Heart left ventricle (tissue), 16 donors: ENCODE results near the gene ATL2. TPM values are rescaled to one million over a fixed set of nuclear protein-coding genes. Genes with fewer than 3 reads are reported as not detected.

ENCODE experiments used
- ATAC-seq, 4 donors: fragments of 200-7000 bp; cut with Tn5 transposase; one replicate each; pipeline ENCODE4 v1.9.1; 2020 to 2022; ENCODE audit warnings: moderate library complexity in 4 of 4, mild to moderate bottlenecking in 3 of 4, moderate number of reproducible peaks in 1 of 4
- DNase-seq, 5 donors: peaks; one replicate each; pipeline ENCODE4 v3.0.0-alpha.2; 2020
- H3K27ac ChIP-seq, 12 donors: fragments of 200-600 bp; sonication (generic) in 4 of 12; one replicate each; pipeline versions ENCODE4 v1.5.0 to v1.8.0; 2016 to 2022; ENCODE audit warnings: mild to moderate bottlenecking in 2 of 12
- H3K27me3 ChIP-seq, 9 donors: fragments of 200-600 bp; sonication (generic) in 2 of 9; one replicate each; pipeline versions ENCODE4 v1.5.1 to v1.8.0; 2016 to 2022; ENCODE audit warnings: mild to moderate bottlenecking in 3 of 9
- H3K36me3 ChIP-seq, 9 donors: fragments of 200-600 bp; sonication (generic) in 2 of 9; one replicate each; pipeline versions ENCODE4 v1.5.0 to v1.8.0; 2018 to 2022; ENCODE audit warnings: mild to moderate bottlenecking in 2 of 9
- H3K4me1 ChIP-seq, 12 donors: fragments of 200-600 bp; sonication (generic) in 4 of 12; one replicate each; pipeline versions ENCODE4 v1.5.0 to v1.8.0; 2016 to 2022; ENCODE audit warnings: mild to moderate bottlenecking in 3 of 12
- H3K4me3 ChIP-seq, 12 donors: fragments of 200-600 bp; sonication (generic) in 4 of 12; one replicate each; pipeline versions ENCODE4 v1.5.0 to v1.8.0; 2017 to 2022; ENCODE audit warnings: mild to moderate bottlenecking in 9 of 12, moderate library complexity in 4 of 12
- H3K9me3 ChIP-seq, 12 donors: fragments of 200-600 bp; sonication (generic) in 4 of 12; one replicate each; pipeline versions ENCODE4 v1.5.0 to v1.8.0; 2016 to 2022; ENCODE audit warnings: mild to moderate bottlenecking in 1 of 12
- POLR2A ChIP-seq, 2 donors: fragments of 450-650 bp; IDR thresholded peaks; one replicate each; pipeline ENCODE4 v1.6.1; 2017; ENCODE audit warnings: antibody characterized with exemption in 2 of 2, mild to moderate bottlenecking in 2 of 2, moderate library complexity in 2 of 2
- WGBS, 4 donors: extraction: QIAGEN DNeasy Blood & Tissue Kit in 2 of 4; methylation state at CpG; one replicate each; pipeline versions ENCODE4 v1.1.5 to v1.1.7; 2013 to 2018; 5-methylcytosine and 5-hydroxymethylcytosine counted together
- intact Hi-C, 10 donors: fragments of 100-400 bp; cut with DNase I; formaldehyde crosslinking; loops; one replicate each; pipeline versions ENCODE4 v1.11.1 to v1.14.2; 2022
- polyA plus RNA-seq, 2 donors: library from polyadenylated mRNA; stranded (reverse); fragments of 200-250 nt; gene quantifications; one replicate each; pipeline ENCODE4 v1.2.3, GENCODE V29; 2013
- total RNA-seq, 9 donors: library from RNA; depleted of rRNA in 2 of 9; stranded (reverse); fragments of >200 nt in 2 of 9; fragmentation: NEBNext Ultra II Directional in 3 of 9; extraction: Animal tissue kit (Norgen Biotek cat#: 25700) in 3 of 9; gene quantifications; one replicate each; pipeline versions ENCODE4 v1.1.0 to v1.2.4, GENCODE V29; 2016 to 2023
- TF ChIP-seq, protein P1 (sequence below), 12 donors: fragments of 200-600 bp; sonication (generic) in 4 of 12; IDR thresholded peaks; one replicate each; pipeline versions ENCODE4 v1.5.0 to v1.8.0; 2018 to 2022; ENCODE audit warnings: antibody characterized with exemption in 12 of 12, mild to moderate bottlenecking in 5 of 12
- donor health status: ischemic (EF 13 %, LVEDD 7.1; RV severe dilation, severe dysfunction).
- donor health status: healthy with polysubstance abuse.
- donor health status: DM: no; HTN: yes; CAD: no.
- donor health status: DM: no; HTN: no; CAD: no.
- donor health status: ischemic (EF 25% LVEDD 6.9; RV normal size, moderate dysfunction).
- donor health status: ischemic (EF 25% LVEDD 5.7; RV mildly dilated, moderate dysfunction).
- donor health status: healthy.
- donor health status: DM: yes; HTN: yes; CAD: no.
- donor health status: ischemic (EF 35%, LVEDD 5.7; RV mildly dilated, moderate dysfunction).
- donor health status: nonischemic (EF 11% LVEDD 7.7; RV severe dilation, severe dysfunction).
- donor health status: DM: yes; HTN: yes; CAD: no.
- donor health status: PGD.
- donor health status: ischemic (EF 29% LVEDD 5.4; RV normal size, mild dysfunction).
- donor health status: nonischemic (EF 23%, LVEDD 6.1; RV moderate dilation, normal function).

ATL2 gene
- total and polyA plus RNA-seq, 11 donors, result 8.7 to 41.9 (median 30.4) TPM

DNA sequence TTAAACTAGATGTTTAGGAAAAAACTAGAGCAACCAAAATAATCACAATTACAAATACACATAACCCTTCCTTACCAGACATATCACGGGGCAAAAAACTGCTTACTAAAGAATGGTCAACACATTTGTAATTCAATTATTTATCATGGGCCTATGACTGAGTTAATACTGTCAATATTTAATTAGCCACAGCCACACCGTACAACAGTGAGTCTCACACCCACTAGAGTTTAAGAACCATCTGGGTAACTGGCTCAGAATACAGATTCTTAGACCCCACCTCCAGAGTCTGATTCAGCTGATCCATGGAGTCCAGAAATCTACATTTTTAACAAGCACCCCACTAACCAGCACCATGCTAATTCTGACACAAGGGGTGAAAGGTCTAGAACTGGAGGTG is 14.8 kb downstream of the ATL2 start:
- Histone ChIP-seq H3K27me3 (no peaks in the 10 kb centered on the region), H3K27ac (no peak overlapping the region), H3K36me3 (peaks cover 0 to 14% (median 6%) of the 10 kb centered on the region in 9 donors), H3K4me3 (no peak overlapping the region), H3K4me1 (peaks cover 0 to 43% (median 28%) of the 10 kb centered on the region in 12 donors), H3K9me3 (no peaks in the 10 kb centered on the region)
- 58 to 69% (median 63%) methylated on average over 2 of the region's 2 CpGs for WGBS, 4 donors
- peak in 1 of 4 donors; percentile 27 for ATAC-seq
- TF ChIP-seq POLR2A (IDR thresholded peaks at IDR 0.05), result no peak
- TF ChIP-seq, protein P1, sequence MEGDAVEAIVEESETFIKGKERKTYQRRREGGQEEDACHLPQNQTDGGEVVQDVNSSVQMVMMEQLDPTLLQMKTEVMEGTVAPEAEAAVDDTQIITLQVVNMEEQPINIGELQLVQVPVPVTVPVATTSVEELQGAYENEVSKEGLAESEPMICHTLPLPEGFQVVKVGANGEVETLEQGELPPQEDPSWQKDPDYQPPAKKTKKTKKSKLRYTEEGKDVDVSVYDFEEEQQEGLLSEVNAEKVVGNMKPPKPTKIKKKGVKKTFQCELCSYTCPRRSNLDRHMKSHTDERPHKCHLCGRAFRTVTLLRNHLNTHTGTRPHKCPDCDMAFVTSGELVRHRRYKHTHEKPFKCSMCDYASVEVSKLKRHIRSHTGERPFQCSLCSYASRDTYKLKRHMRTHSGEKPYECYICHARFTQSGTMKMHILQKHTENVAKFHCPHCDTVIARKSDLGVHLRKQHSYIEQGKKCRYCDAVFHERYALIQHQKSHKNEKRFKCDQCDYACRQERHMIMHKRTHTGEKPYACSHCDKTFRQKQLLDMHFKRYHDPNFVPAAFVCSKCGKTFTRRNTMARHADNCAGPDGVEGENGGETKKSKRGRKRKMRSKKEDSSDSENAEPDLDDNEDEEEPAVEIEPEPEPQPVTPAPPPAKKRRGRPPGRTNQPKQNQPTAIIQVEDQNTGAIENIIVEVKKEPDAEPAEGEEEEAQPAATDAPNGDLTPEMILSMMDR (IDR thresholded peaks at IDR 0.05), result no peak
- DNase-seq, result no peak
- intact Hi-C loops, result no loop called here

DNA sequence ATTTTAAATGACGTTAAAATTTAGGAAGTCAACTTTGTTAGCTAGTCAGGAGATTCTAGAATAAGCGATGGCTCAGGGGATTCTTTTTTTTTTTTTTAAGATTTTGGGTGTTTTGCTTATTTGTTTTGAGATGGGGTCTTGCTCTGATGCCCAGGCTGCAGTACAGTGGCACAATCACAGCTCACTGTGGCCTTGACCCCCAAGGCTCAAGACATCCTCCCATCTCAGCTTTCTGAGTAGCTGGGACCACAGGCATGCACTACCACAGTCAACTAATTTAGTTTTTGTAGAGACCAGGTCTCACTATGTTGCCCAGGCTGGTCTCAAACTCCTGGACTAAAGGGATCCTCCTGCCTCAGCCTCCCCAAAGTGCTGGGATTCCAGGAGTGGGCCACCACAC is 16.9 kb downstream of the ATL2 start:
- TF ChIP-seq POLR2A (IDR thresholded peaks at IDR 0.05), result no peak
- TF ChIP-seq, protein P1 (IDR thresholded peaks at IDR 0.05), result no peak
- H3K27me3 ChIP-seq, result no peaks in the 10 kb centered on the region
- no peak for ATAC-seq
- no peaks in the 10 kb centered on the region for H3K9me3 ChIP-seq
- H3K4me3 ChIP-seq, result no peak overlapping the region
- H3K4me1 ChIP-seq, result peaks cover 0 to 28% (median 12%) of the 10 kb centered on the region in 12 donors
- peaks cover 0 to 20% (median 7%) of the 10 kb centered on the region in 9 donors for H3K36me3 ChIP-seq
- DNase-seq, result no peak
- intact Hi-C loops, result no loop called here
- WGBS, 4 donors, result 85 to 99% (median 90%) methylated on average over 2 of the region's 2 CpGs
- no peak overlapping the region for H3K27ac ChIP-seq

DNA sequence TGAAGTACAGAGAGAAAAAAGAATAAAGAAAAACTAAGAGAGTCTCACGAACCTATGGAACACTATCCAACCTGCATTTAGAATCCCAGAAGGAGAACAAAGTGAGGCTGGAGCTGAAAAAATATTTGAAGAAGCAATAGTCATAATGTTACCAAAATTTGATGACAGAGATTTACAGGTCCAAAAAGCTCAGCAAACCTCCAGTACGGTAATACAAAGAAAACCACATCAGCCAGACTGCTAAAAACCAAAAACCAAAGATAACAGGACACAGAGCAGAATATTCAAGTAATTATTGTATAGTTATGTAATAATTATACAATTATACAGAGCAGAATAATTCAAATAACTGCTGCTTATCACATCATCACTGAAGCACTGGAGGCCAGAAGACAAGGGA is 23.7 kb downstream of the ATL2 start:
- intact Hi-C loops, result loop anchor here in 1 of 10 donors (5.0 kb wide), 1 partner anchor 36 kb away; no protein-coding TSS in a partner anchor
- TF ChIP-seq, protein P1 (IDR thresholded peaks at IDR 0.05), result no peak
- TF ChIP-seq POLR2A (IDR thresholded peaks at IDR 0.05), result no peak
- Histone ChIP-seq H3K27me3 (no peaks in the 10 kb centered on the region), H3K9me3 (no peaks in the 10 kb centered on the region), H3K4me1 (peaks cover 0 to 15% (median 8%) of the 10 kb centered on the region in 12 donors), H3K36me3 (peaks cover 0 to 34% (median 8%) of the 10 kb centered on the region in 9 donors), H3K4me3 (no peak overlapping the region), H3K27ac (no peak overlapping the region)
- 91 to 98% (median 94%) methylated on average over 2 of the region's 2 CpGs for WGBS, 4 donors
- ATAC-seq, result no peak
- no peak for DNase-seq

- Histone ChIP-seq H3K36me3 (peaks cover 0 to 24% (median 4%) of the 10 kb centered on the region in 9 donors), H3K4me3 (no peak overlapping the region), H3K4me1 (peaks cover 0 to 16% (median 8%) of the 10 kb centered on the region in 12 donors), H3K27me3 (no peaks in the 10 kb centered on the region), H3K27ac (no peak overlapping the region), H3K9me3 (no peaks in the 10 kb centered on the region)
- ATAC-seq (no peak), DNase-seq (no peak)
- TF ChIP-seq, protein P1 (IDR thresholded peaks at IDR 0.05), result no peak
- TF ChIP-seq POLR2A (IDR thresholded peaks at IDR 0.05), result no peak
- intact Hi-C loops, result loop anchor here in 1 of 10 donors (5.0 kb wide), 1 partner anchor 35 kb away; no protein-coding TSS in a partner anchor
These were observed 24.7 kb downstream of the ATL2 start for GRCh38 chr2:38352336-38352735.
